Hepatocyte (in vitro differentiated cells): ENCODE measurements around the gene ADTRP.
"Not testable (repeated sequence)": the region's sequence is repeated elsewhere in the genome, so short reads cannot be mapped to it uniquely, and the experiment has no call there.

ENCODE experiments used
- EZH2phosphoT487 ChIP-seq: fragments of 200-600 bp; sonication (generic); IDR thresholded peaks from one replicate; pipeline ENCODE4 v1.6.1; 2018; ENCODE audit warnings: antibody characterized with exemption, mild to moderate bottlenecking, low read depth, moderate library complexity; ENCODE audit not compliant: unreplicated experiment, severe bottlenecking
- TF ChIP-seq, protein P1 (sequence below): fragments of 200-600 bp; sonication (generic); IDR thresholded peaks from 2 replicates; pipeline ENCODE4 v1.5.1; 2016; ENCODE audit warnings: antibody characterized with exemption, mild to moderate bottlenecking; ENCODE audit not compliant: poor library complexity

- TF ChIP-seq, protein P1, sequence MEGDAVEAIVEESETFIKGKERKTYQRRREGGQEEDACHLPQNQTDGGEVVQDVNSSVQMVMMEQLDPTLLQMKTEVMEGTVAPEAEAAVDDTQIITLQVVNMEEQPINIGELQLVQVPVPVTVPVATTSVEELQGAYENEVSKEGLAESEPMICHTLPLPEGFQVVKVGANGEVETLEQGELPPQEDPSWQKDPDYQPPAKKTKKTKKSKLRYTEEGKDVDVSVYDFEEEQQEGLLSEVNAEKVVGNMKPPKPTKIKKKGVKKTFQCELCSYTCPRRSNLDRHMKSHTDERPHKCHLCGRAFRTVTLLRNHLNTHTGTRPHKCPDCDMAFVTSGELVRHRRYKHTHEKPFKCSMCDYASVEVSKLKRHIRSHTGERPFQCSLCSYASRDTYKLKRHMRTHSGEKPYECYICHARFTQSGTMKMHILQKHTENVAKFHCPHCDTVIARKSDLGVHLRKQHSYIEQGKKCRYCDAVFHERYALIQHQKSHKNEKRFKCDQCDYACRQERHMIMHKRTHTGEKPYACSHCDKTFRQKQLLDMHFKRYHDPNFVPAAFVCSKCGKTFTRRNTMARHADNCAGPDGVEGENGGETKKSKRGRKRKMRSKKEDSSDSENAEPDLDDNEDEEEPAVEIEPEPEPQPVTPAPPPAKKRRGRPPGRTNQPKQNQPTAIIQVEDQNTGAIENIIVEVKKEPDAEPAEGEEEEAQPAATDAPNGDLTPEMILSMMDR, result not testable (repeated sequence)
- TF ChIP-seq EZH2phosphoT487, result not testable (repeated sequence)
Observed at GRCh38 chr6:11680479-11680878, 98.1 kb downstream of the ADTRP start.
